Liver (tissue), 9 donors: ENCODE measurements around the gene PPP3CA. TPM values are rescaled to one million over a fixed set of nuclear protein-coding genes. Genes with fewer than 3 reads are reported as not detected.

ENCODE experiments used
- DNase-seq: peaks from one replicate; pipeline ENCODE4 v3.0.0-alpha.2; 2017; ENCODE audit warnings: low spot score
- H3K27ac ChIP-seq, 2 donors: one replicate each; pipeline ENCODE4 v1.7.0; 2013; ENCODE audit warnings: inconsistent platforms in 2 of 2, low read length in 2 of 2, control low read depth in 1 of 2, low read depth in 1 of 2, mild to moderate bottlenecking in 1 of 2
- H3K27me3 ChIP-seq, 4 donors: one replicate each; pipeline versions ENCODE4 v1.6.1 to v1.7.0; 2013; ENCODE audit warnings: low read length in 3 of 4, inconsistent platforms in 1 of 4, mild to moderate bottlenecking in 1 of 4, moderate library complexity in 1 of 4; ENCODE audit not compliant: control insufficient read depth in 4 of 4, insufficient read depth in 4 of 4
- H3K36me3 ChIP-seq, 4 donors: one replicate each; pipeline versions ENCODE4 v1.6.1 to v1.7.0; 2013; ENCODE audit warnings: low read length in 3 of 4, mild to moderate bottlenecking in 3 of 4, low read depth in 1 of 4, moderate library complexity in 1 of 4; ENCODE audit not compliant: control insufficient read depth in 4 of 4, insufficient read depth in 3 of 4
- H3K4me1 ChIP-seq, 4 donors: one replicate each; pipeline versions ENCODE4 v1.6.1 to v1.7.0; 2013; ENCODE audit warnings: low read length in 3 of 4, mild to moderate bottlenecking in 3 of 4, moderate library complexity in 1 of 4; ENCODE audit not compliant: control insufficient read depth in 4 of 4, insufficient read depth in 4 of 4
- H3K4me3 ChIP-seq, 3 donors: one replicate each; pipeline versions ENCODE4 v1.6.1 to v1.7.0; 2013; ENCODE audit warnings: low read length in 3 of 3, control low read depth in 1 of 3, low read depth in 1 of 3, mild to moderate bottlenecking in 1 of 3
- H3K9ac ChIP-seq, 2 donors: one replicate each; pipeline ENCODE4 v1.7.0; 2013; ENCODE audit warnings: low read length in 2 of 2, mild to moderate bottlenecking in 2 of 2, moderate library complexity in 2 of 2, control low read depth in 1 of 2, low read depth in 1 of 2
- H3K9me3 ChIP-seq, 4 donors: one replicate each; pipeline versions ENCODE4 v1.6.1 to v1.7.0; 2013; ENCODE audit warnings: low read length in 3 of 4; ENCODE audit not compliant: control insufficient read depth in 4 of 4
- ATF3 ChIP-seq: IDR thresholded peaks from 2 replicates; pipeline ENCODE4 v1.6.1; 2016; ENCODE audit warnings: antibody characterized with exemption
- EGR1 ChIP-seq, 2 donors: IDR thresholded peaks; 2 replicates each; pipeline ENCODE4 v1.6.1; 2016 to 2018; ENCODE audit warnings: antibody characterized with exemption in 2 of 2, low read depth in 2 of 2
- FOXA1 ChIP-seq: IDR thresholded peaks from 2 replicates; pipeline ENCODE4 v1.6.1; 2016; ENCODE audit warnings: antibody characterized with exemption
- FOXA2 ChIP-seq: IDR thresholded peaks from 2 replicates; pipeline ENCODE4 v1.6.1; 2016; ENCODE audit warnings: antibody characterized with exemption
- HNF4G ChIP-seq: IDR thresholded peaks from 2 replicates; pipeline ENCODE4 v1.6.1; 2016; ENCODE audit warnings: antibody characterized with exemption
- JUND ChIP-seq, 2 donors: IDR thresholded peaks; 2 replicates each; pipeline ENCODE4 v1.6.1; 2016; ENCODE audit warnings: antibody characterized with exemption in 2 of 2
- MAX ChIP-seq: IDR thresholded peaks from 2 replicates; pipeline ENCODE4 v1.6.1; 2016; ENCODE audit warnings: antibody characterized with exemption
- NR2F2 ChIP-seq: IDR thresholded peaks from 2 replicates; pipeline ENCODE4 v1.6.1; 2016; ENCODE audit warnings: antibody characterized with exemption
- RAD21 ChIP-seq, 2 donors: IDR thresholded peaks; 2 replicates each; pipeline ENCODE4 v1.6.1; 2016; ENCODE audit warnings: antibody characterized with exemption in 2 of 2, mild to moderate bottlenecking in 2 of 2
- REST ChIP-seq: IDR thresholded peaks from 2 replicates; pipeline ENCODE4 v1.6.1; 2016; ENCODE audit warnings: antibody characterized with exemption, mild to moderate bottlenecking
- RXRA ChIP-seq, 2 donors: IDR thresholded peaks; 2 replicates each; pipeline ENCODE4 v1.6.1; 2017 to 2018; ENCODE audit warnings: antibody characterized with exemption in 2 of 2, mild to moderate bottlenecking in 1 of 2
- SP1 ChIP-seq: IDR thresholded peaks from 2 replicates; pipeline ENCODE4 v1.6.1; 2018; ENCODE audit warnings: antibody characterized with exemption, mild to moderate bottlenecking
- TAF1 ChIP-seq: conservative IDR thresholded peaks from 2 replicates; pipeline ENCODE4 v1.6.1; 2016; ENCODE audit warnings: antibody characterized with exemption, mild to moderate bottlenecking
- YY1 ChIP-seq: IDR thresholded peaks from 2 replicates; pipeline ENCODE4 v1.6.1; 2016; ENCODE audit warnings: antibody characterized with exemption, mild to moderate bottlenecking
- ZBTB33 ChIP-seq: IDR thresholded peaks from 2 replicates; pipeline ENCODE4 v1.6.1; 2016; ENCODE audit warnings: antibody characterized with exemption
- WGBS: extraction: QIAGEN DNeasy Blood & Tissue Kit; methylation state at CpG from one replicate; pipeline ENCODE4 v1.1.7; 2013; 5-methylcytosine and 5-hydroxymethylcytosine counted together
- polyA plus RNA-seq, 2 donors: library from polyadenylated mRNA; stranded (reverse) in 1 of 2; unstranded in 1 of 2; fragments of 200-250 nt in 1 of 2; fragments of >200 nt in 1 of 2; fragmentation: Nextera tagmentation in 1 of 2; extraction: Ambion mirVana in 1 of 2; gene quantifications; one replicate each; pipeline versions ENCODE4 v1.2.1 to v1.2.3, GENCODE V29; 2013 to 2015
- total RNA-seq, 2 donors: library from RNA; depleted of rRNA; stranded (reverse); fragments of >200 nt; gene quantifications; one replicate each; pipeline ENCODE4 v1.2.3, GENCODE V29; 2014
- donor health status: healthy.
- donor health status: healthy.
- donor health status: healthy.
- donor health status: healthy.
- donor health status: healthy.

The PPP3CA gene
- total and polyA plus RNA-seq, 4 donors = 3.6 to 18.2 (median 14.2) TPM

- no peak for DNase-seq
- no peak overlapping the region for H3K4me3 ChIP-seq
- no peaks in the 10 kb centered on the region for H3K27me3 ChIP-seq
- H3K36me3 ChIP-seq = no peaks in the 10 kb centered on the region
- no peak overlapping the region for H3K9ac ChIP-seq
- H3K27ac ChIP-seq = no peak overlapping the region
- WGBS = 25% methylated on average over 1 of the region's 1 CpG
- H3K4me1 ChIP-seq = no peaks in the 10 kb centered on the region
- no peaks in the 10 kb centered on the region for H3K9me3 ChIP-seq
- TF ChIP-seq NR2F2 (peak; percentile 41), FOXA2 (no peak)
Observed at GRCh38 chr4:101102114-101102742, 245.1 kb downstream of the PPP3CA start.

GRCh38 chr4:101101072-101101471 lies 246.3 kb downstream of the PPP3CA start:
- no peak for TF ChIP-seq ZBTB33
- TF ChIP-seq HNF4G = no peak
- TF ChIP-seq FOXA1 = no peak
- TF ChIP-seq YY1 = no peak
- no peak for TF ChIP-seq RAD21 (IDR thresholded peaks at IDR 0.05)
- TF ChIP-seq FOXA2 = no peak
- no peak for TF ChIP-seq MAX
- TF ChIP-seq SP1 = no peak
- TF ChIP-seq REST = no peak
- no peak for TF ChIP-seq TAF1
- TF ChIP-seq JUND (IDR thresholded peaks at IDR 0.05) = no peak
- TF ChIP-seq RXRA (IDR thresholded peaks at IDR 0.05) = no peak
- no peak for TF ChIP-seq EGR1 (IDR thresholded peaks at IDR 0.05; ENCODE audit: low read depth in 2 of 2)
- TF ChIP-seq ATF3 = no peak
- H3K9ac ChIP-seq = no peak overlapping the region
- no peaks in the 10 kb centered on the region for H3K9me3 ChIP-seq
- no peaks in the 10 kb centered on the region for H3K27me3 ChIP-seq
- H3K36me3 ChIP-seq = no peaks in the 10 kb centered on the region
- no peak overlapping the region for H3K4me3 ChIP-seq
- no peaks in the 10 kb centered on the region for H3K4me1 ChIP-seq
- WGBS = 98% methylated on average over 4 of the region's 4 CpGs
- DNase-seq = no peak
- no peak overlapping the region for H3K27ac ChIP-seq
